GM23248 (cell line): ENCODE data around the gene GNB5.

Source experiments
- EZH2 ChIP-seq: fragments of 200-600 bp; sonication (generic); IDR thresholded peaks from 2 replicates; pipeline ENCODE4 v1.6.1; 2018; ENCODE audit warnings: antibody characterized with exemption, mild to moderate bottlenecking; ENCODE audit not compliant: insufficient read depth, poor library complexity, severe bottlenecking
- EZH2phosphoT487 ChIP-seq: fragments of 200-600 bp; sonication (generic); IDR thresholded peaks from 2 replicates; pipeline ENCODE4 v1.6.1; 2018; ENCODE audit warnings: antibody characterized with exemption, moderate library complexity, mild to moderate bottlenecking, low read depth; ENCODE audit not compliant: insufficient read depth

GRCh38 chr15:52134502-52135144 is 56.6 kb downstream of the GNB5 start:
- TF ChIP-seq EZH2: no peak
- no peak for TF ChIP-seq EZH2phosphoT487
